ENCODE measurements around the gene TMEM248.

DNA sequence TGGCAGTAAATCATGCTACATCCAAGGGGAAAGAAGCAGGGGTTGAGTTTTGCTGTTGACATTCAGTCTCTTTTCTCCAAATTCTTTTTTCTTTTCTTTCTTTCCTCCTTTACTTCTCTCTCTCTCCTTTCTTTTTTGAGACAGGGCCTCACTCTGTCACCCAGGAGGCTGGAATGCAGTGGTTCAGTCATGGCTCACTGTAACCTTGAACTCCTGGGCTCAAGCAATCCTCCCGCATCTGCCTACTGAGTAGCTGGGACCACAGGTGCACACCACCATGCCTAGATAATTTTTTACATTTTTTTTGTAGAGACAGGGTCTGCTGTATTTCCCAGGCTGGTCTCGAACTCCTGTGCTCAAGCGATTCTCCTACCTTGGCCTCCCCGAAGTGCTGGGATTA, 39.2 kb downstream of the TMEM248 start:
- no peak for TF ChIP-seq POLR2A (IDR thresholded peaks at IDR 0.05; ENCODE audit: low read depth, low read length)
- TF ChIP-seq TAF1 (IDR thresholded peaks at IDR 0.05; ENCODE audit: borderline replicate concordance, low read depth, low read length): no peak
